ENCODE results near the gene TANC1.

GRCh38 chr2:159101755-159102489 lies 133.5 kb downstream of the TANC1 start:
- TF ChIP-seq CTCF (optimal IDR thresholded peaks at IDR 0.05 in 1 of 3, IDR thresholded peaks at IDR 0.05 in 1 of 3, conservative IDR thresholded peaks at IDR 0.05 in 1 of 3; ENCODE audit: extremely low read depth in 1 of 3, insufficient read depth in 2 of 3, low read length in 3 of 3) = no peak
- no peak for TF ChIP-seq EZH2 (IDR thresholded peaks at IDR 0.05; ENCODE audit: low read length)
